ENCODE measurements around the gene FUT1. TPM values are rescaled to one million over a fixed set of nuclear protein-coding genes. Genes with fewer than 3 reads are reported as not detected.
A peak's percentile ranks its signal among the peaks of the same experiment; 100 is the strongest.

The FUT1 gene
- total and polyA plus RNA-seq, 2 of the 8 experiments (the other 6 are each of a cell fraction or from before 2014, with no cell fraction given), result 7.4 to 12.9 TPM

DNA sequence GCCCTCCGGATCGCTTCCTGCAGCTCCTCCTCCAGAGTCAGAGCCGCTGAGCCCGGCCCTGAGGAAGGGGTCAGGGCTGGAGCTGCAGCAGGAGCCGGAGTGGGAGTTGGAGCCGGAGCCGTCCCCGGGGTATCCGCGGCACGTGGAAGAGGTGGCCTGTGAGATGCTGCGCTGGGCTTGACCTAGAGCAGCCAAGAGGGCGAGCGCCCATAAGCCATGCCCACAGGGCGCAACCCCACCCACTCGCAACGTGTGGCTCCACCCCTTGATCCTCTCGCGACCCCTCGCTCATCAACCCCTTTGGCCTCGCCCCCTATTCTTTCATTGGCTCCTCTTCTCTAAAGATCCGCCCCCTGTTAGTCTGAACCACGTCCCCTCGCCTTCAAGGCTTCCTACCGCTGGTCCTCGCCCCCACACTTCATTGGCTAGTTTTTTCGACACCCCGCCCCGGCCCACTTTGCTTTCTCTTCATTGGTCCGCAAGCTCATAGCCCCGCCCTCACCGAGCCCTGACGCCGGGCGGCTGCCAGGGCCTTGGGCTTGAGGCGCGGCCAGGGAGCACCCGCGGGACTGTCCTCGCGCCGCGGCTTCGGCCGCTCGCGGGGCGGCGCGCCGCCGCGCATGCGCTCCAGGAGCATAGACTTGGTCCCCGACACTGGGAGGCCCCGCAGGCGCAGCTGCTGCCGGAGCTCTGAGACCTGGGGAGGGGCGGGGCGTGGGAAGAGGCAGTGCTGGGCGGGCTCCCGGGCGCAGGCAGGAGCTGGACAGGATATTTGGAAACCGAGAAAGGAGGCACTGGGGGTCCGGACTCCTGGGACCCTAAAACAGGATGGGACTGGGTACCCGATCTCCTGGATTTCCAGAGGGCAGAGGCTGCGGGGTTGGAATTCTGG is 38.3 kb downstream of the FUT1 start:
- FAIRE-seq, result no peak
- Histone ChIP-seq H3K36me3 (ENCODE audit: control insufficient read depth in 2 of 4, insufficient read depth in 4 of 4, low read length in 3 of 4) (no peaks in the 10 kb centered on the region), H2AFZ (ENCODE audit: low read length) (0 out of 2 replicates have a peak overlapping the region, but pooled peaks have one; percentile 30), H3K9ac (replicated peaks in 1 of 4; ENCODE audit: extremely low read depth in 1 of 4, low read depth in 3 of 4, low read length in 3 of 4) (peak overlapping the region; percentile 20 to 51 (median 29); a peak in 5 of 7 replicates), H2BK120ac (replicated peaks; ENCODE audit: low read depth, low read length) (no peak overlapping the region), H3K9me3 (ENCODE audit: insufficient read depth in 2 of 2, low read depth in 1 of 2, low read length in 1 of 2) (0 out of 4 replicates have a peak, but pooled peaks cover 0 to 3% of the 10 kb centered on the region in 2 experiments), H3K23ac (ENCODE audit: insufficient read length) (no peak overlapping the region), H3K79me2 (ENCODE audit: control insufficient read depth in 1 of 2, insufficient read depth in 2 of 2, low read length in 2 of 2) (no peaks in the 10 kb centered on the region), H3K79me1 (ENCODE audit: low read depth, low read length) (no peaks in the 10 kb centered on the region), H3K4me1 (replicated peaks in 1 of 4; ENCODE audit: control insufficient read depth in 3 of 4, insufficient read depth in 4 of 4, low read length in 3 of 4) (peaks cover 0 to 27% (median 7%) of the 10 kb centered on the region in 4 experiments; a peak in 6 of 7 replicates), H4K20me1 (replicated peaks in 1 of 2; ENCODE audit: control insufficient read depth in 1 of 2, insufficient read depth in 2 of 2, low read length in 2 of 2) (no peaks in the 10 kb centered on the region), H3K14ac (ENCODE audit: insufficient read length) (peak overlapping the region; percentile 42), H2BK15ac (ENCODE audit: low read length) (no peak overlapping the region), H4K8ac (ENCODE audit: extremely low read depth, insufficient read depth, low read length) (peak overlapping the region; percentile 75), H2BK12ac (ENCODE audit: low read depth, low read length) (0 out of 2 replicates have a peak overlapping the region, but pooled peaks have one; percentile 27), H3K18ac (ENCODE audit: extremely low read depth, low read length) (no peak overlapping the region; the same call in 1 of the 2 replicates), H2AK5ac (ENCODE audit: low read depth, low read length) (no peak overlapping the region), H3K27ac (ENCODE audit: low read depth, low read length) (peak overlapping the region; percentile 70; the same call in 1 of the 2 replicates), H2BK20ac (ENCODE audit: low read length) (no peak overlapping the region), H3K4me2 (ENCODE audit: insufficient read depth in 1 of 2, low read depth in 2 of 2, low read length in 2 of 2) (peak overlapping the region; percentile 78 to 82), H3K4me3 (ENCODE audit: extremely low read depth in 1 of 4, insufficient read depth in 2 of 4, low read depth in 3 of 4, low read length in 4 of 4) (peak overlapping the region; percentile 76 to 86 (median 82)), H3K56ac (replicated peaks; ENCODE audit: insufficient read length, low read depth, low read length) (peak overlapping the region; percentile 67), H4K5ac (ENCODE audit: insufficient read length, low read depth, low read length) (peak overlapping the region; percentile 51), H4K91ac (replicated peaks; ENCODE audit: insufficient read length, low read length) (peak overlapping the region; percentile 74), H2BK5ac (ENCODE audit: low read depth, low read length) (peak overlapping the region; percentile 71; the same call in 1 of the 2 replicates), H3K4ac (replicated peaks; ENCODE audit: insufficient read length, low read depth, low read length) (no peak overlapping the region), H3K27me3 (replicated peaks in 1 of 4; ENCODE audit: control insufficient read depth in 3 of 4, extremely low read depth in 1 of 4, insufficient read depth in 3 of 4, low read length in 3 of 4) (no peaks in the 10 kb centered on the region), H3K23me2 (ENCODE audit: low read depth, low read length) (peaks cover 19% of the 10 kb centered on the region; the same call in 1 of the 2 replicates)
- ChIA-PET POLR2A (ENCODE audit: partially characterized antibody) (interaction anchor here (0.6 to 7.7 kb wide), 19 partner anchors 11 to 158 kb away, joined by 3 to 59 read pairs (median 5); partner anchors contain the start of genes CA11, FUT2, IZUMO1 and PPP1R15A), CTCF (ENCODE audit: partially characterized antibody) (interaction anchor here (0.7 to 8.2 kb wide), 9 partner anchors 13 to 68 kb away, joined by 3 to 53 read pairs (median 12); partner anchors contain the start of gene CA11)
- DNase-seq (ENCODE audit: low read depth in 1 of 2, low spot score in 2 of 2), result peak; percentile 98 to 99
- WGBS, 2 experiments (ENCODE audit: extremely low coverage in 1 of 2, insufficient coverage in 1 of 2, insufficient read length in 1 of 2, insufficient replicate concordance in 2 of 2, low coverage in 1 of 2, low lambda C conversion rate in 2 of 2, missing lambda C conversion rate in 1 of 2), result 4% methylated on average over 40 of the region's 67 CpGs; no CpG with 5 or more reads in 1 of the 2 experiments
- TF ChIP-seq CTBP2 (IDR thresholded peaks at IDR 0.05; ENCODE audit: borderline replicate concordance, insufficient read depth, insufficient read length, low read length) (no peak), MAFK (IDR thresholded peaks at IDR 0.05; ENCODE audit: low read depth, low read length) (no peak), SIX5 (IDR thresholded peaks at IDR 0.05; ENCODE audit: low read depth, low read length) (no peak), SIRT6 (IDR thresholded peaks at IDR 0.05; ENCODE audit: low read length) (no peak)

All from H1 (cell line).